ENCODE measurements around the gene DUSP8. TPM values are rescaled to one million over a fixed set of nuclear protein-coding genes. Genes with fewer than 3 reads are reported as not detected.

The DUSP8 gene
- total and polyA plus RNA-seq, 9 donors: 0.38 to 14.9 (median 1.3) TPM

DNA sequence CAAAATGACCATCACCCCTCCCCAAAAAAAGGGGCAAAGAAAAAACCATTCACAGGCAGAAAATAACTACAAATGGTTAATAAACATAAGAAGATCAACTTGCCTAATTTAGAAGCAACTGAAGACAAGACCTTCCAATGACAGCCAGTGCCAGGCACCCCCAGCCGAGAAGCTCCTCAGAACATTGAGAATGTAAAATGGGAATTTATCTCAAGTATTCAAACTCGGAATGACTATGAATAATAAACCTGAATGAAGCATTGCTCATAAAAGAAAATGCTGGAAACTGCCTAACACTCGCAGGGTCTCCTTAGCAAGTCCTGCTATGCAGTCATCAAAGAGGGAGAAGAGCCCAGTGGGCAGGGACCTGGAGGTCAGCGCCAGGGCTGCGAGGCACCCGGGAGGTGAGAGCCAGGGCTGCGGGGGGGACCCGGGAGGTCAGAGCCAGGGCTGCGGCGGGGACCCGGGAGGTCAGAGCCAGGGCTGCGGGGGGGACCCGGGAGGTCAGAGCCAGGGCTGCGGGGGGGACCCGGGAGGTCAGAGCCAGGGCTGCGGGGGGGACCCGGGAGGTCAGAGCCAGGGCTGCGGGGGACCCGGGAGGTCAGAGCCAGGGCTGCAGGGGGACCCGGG is 62.3 kb downstream of the DUSP8 start:
- Histone ChIP-seq H3K4me1 (ENCODE audit: insufficient read depth) (peaks cover 22% of the 10 kb centered on the region), H3K27ac (no peak overlapping the region), H3K27me3 (no peaks in the 10 kb centered on the region), H3K9me3 (no peaks in the 10 kb centered on the region), H3K4me3 (no peak overlapping the region), H3K36me3 (no peaks in the 10 kb centered on the region)
- no peak for TF ChIP-seq EP300 (IDR thresholded peaks at IDR 0.05)
- TF ChIP-seq, protein P1, sequence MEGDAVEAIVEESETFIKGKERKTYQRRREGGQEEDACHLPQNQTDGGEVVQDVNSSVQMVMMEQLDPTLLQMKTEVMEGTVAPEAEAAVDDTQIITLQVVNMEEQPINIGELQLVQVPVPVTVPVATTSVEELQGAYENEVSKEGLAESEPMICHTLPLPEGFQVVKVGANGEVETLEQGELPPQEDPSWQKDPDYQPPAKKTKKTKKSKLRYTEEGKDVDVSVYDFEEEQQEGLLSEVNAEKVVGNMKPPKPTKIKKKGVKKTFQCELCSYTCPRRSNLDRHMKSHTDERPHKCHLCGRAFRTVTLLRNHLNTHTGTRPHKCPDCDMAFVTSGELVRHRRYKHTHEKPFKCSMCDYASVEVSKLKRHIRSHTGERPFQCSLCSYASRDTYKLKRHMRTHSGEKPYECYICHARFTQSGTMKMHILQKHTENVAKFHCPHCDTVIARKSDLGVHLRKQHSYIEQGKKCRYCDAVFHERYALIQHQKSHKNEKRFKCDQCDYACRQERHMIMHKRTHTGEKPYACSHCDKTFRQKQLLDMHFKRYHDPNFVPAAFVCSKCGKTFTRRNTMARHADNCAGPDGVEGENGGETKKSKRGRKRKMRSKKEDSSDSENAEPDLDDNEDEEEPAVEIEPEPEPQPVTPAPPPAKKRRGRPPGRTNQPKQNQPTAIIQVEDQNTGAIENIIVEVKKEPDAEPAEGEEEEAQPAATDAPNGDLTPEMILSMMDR (IDR thresholded peaks at IDR 0.05): no peak
- 43 to 75% (median 62%) methylated on average over 4 to 20 of the region's 20 CpGs for WGBS, 3 donors
- intact Hi-C loops (cut with DNase I): loop anchor here in 1 of 4 donors (10.0 kb wide), 1 partner anchor 205 kb away; the partner anchor contains the start of gene TOLLIP
- no peak for DNase-seq

DNA sequence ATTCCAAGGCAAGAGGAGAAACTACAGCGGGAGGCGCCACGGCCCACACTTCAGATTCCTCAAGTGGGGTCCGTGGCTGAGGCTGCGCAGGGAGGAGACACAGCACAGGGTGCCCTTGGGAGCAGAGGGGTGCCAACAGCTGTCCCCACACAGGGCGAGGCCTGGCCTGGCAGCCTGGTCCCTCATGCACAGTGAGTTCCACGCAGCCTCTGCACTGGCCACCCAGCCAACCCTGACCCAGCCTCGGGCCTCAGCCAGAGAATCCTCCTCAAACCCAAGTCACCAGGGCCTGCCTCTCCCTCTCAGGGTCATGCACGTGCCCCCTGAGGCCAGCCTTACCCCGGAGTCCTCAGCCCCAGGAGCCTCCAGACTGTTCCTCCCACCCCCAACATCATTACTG is 63.1 kb downstream of the DUSP8 start:
- H3K27ac ChIP-seq: no peak overlapping the region
- 79 to 85% (median 84%) methylated on average over 10 of the region's 10 CpGs for WGBS, 3 donors
- intact Hi-C loops (cut with DNase I): no loop called here

GRCh38 chr11:1508491-1508891 is 63.6 kb downstream of the DUSP8 start:
- WGBS, 3 donors: 63 to 79% (median 76%) methylated on average over 15 of the region's 15 CpGs
- TF ChIP-seq POLR2A (IDR thresholded peaks at IDR 0.05): no peak
- TF ChIP-seq, protein P1 (IDR thresholded peaks at IDR 0.05): no peak
- no peak for TF ChIP-seq EP300 (IDR thresholded peaks at IDR 0.05)
- Histone ChIP-seq H3K27ac (no peak overlapping the region), H3K9me3 (no peaks in the 10 kb centered on the region), H3K36me3 (no peaks in the 10 kb centered on the region), H3K27me3 (no peaks in the 10 kb centered on the region), H3K4me3 (no peak overlapping the region), H3K4me1 (ENCODE audit: insufficient read depth) (peaks cover 27% of the 10 kb centered on the region)
- peak in 1 of 5 donors; percentile 22 for DNase-seq
- intact Hi-C loops (cut with DNase I): no loop called here

More for the DNA sequence above, 63.1 kb downstream of the DUSP8 start:
- Histone ChIP-seq H3K9me3 (no peaks in the 10 kb centered on the region), H3K36me3 (no peaks in the 10 kb centered on the region), H3K4me1 (ENCODE audit: insufficient read depth) (peaks cover 24% of the 10 kb centered on the region), H3K27me3 (no peaks in the 10 kb centered on the region), H3K4me3 (no peak overlapping the region)
- TF ChIP-seq, protein P1 (IDR thresholded peaks at IDR 0.05): no peak
- TF ChIP-seq POLR2A (IDR thresholded peaks at IDR 0.05): no peak
- no peak for TF ChIP-seq EP300 (IDR thresholded peaks at IDR 0.05)
- DNase-seq: no peak

DNA sequence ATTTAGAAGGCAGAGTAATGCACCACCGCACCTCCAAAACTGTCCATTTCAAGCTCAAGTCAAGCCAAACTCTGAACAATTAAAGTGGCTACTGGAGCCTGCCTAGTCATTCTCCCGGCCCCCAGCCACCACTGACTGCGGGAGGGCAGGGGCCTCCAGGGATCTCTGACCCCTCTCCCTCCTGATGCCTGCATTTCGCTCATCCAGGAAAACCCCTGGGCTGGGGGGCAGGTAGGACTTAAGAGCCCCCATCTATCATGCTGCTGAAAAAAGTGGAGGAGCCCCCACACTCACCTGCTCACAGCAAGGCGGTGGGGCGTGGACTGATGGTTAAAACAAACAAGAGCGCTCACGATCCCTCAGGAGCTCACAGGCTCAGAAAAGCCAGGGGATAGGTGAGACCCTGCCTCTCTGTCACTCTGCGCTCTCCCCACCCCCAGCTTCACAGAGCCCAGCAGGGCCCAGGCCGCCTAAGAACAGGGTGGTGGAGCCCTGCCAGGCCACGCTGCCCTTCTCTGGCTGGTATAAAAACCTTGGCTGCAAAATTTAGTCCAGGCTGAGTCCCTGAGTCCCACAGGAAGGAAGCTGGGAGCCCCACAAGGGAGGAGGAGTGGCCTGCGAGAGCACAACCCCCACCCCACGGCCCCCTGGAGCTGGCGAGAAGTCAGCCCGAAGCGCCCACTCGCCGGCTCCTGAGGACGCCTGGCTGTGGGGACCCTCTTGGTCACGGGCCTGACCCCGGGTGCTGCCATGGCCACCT is 64.5 kb downstream of the DUSP8 start:
- peak in 1 of 5 donors; percentile 28 for DNase-seq
- WGBS, 3 donors: 67 to 78% (median 68%) methylated on average over 21 of the region's 21 CpGs
- no peaks in the 10 kb centered on the region for H3K36me3 ChIP-seq
- peaks cover 35% of the 10 kb centered on the region for H3K4me1 ChIP-seq (ENCODE audit: insufficient read depth)
- H3K4me3 ChIP-seq: no peak overlapping the region
- no peaks in the 10 kb centered on the region for H3K27me3 ChIP-seq
- intact Hi-C loops (cut with DNase I): no loop called here
- TF ChIP-seq, protein P1 (IDR thresholded peaks at IDR 0.05): no peak
- TF ChIP-seq EP300 (IDR thresholded peaks at IDR 0.05) (no peak), POLR2A (IDR thresholded peaks at IDR 0.05) (no peak)
- H3K27ac ChIP-seq: no peak overlapping the region
- no peaks in the 10 kb centered on the region for H3K9me3 ChIP-seq

Data from ovary (tissue), 9 donors.